GM12878 (cell line): Measurements from ENCODE around the gene ARID4B. TPM values are rescaled to one million over a fixed set of nuclear protein-coding genes. Genes with fewer than 3 reads are reported as not detected.

ENCODE experiments used
- CBX5 ChIP-seq: sonication (generic); IDR thresholded peaks from 2 replicates; pipeline ENCODE4 v1.6.1; 2016; ENCODE audit warnings: low read depth, moderate library complexity, mild to moderate bottlenecking, inconsistent platforms
- CREM ChIP-seq: IDR thresholded peaks from 2 replicates; pipeline ENCODE4 v1.6.1; 2014; ENCODE audit warnings: antibody characterized with exemption, low read depth
- ESRRA ChIP-seq: IDR thresholded peaks from 2 replicates; pipeline ENCODE4 v1.6.1; 2012; ENCODE audit warnings: mild to moderate bottlenecking, low read length, improper control_type of control experiment
- FOXK2 ChIP-seq: fragments of 450-650 bp; IDR thresholded peaks from 2 replicates; pipeline ENCODE4 v1.6.1; 2017; ENCODE audit warnings: mild to moderate bottlenecking, moderate library complexity
- HCFC1 ChIP-seq: fragments of 150-350 bp; IDR thresholded peaks from 2 replicates; pipeline ENCODE4 v1.6.1; 2014; ENCODE audit warnings: low read length
- KLF5 ChIP-seq: fragments of 450-650 bp; IDR thresholded peaks from 2 replicates; pipeline ENCODE4 v1.6.1; 2014; ENCODE audit warnings: mild to moderate bottlenecking; ENCODE audit not compliant: partially characterized antibody
- LARP7 ChIP-seq: fragments of 450-650 bp; IDR thresholded peaks from 2 replicates; pipeline ENCODE4 v1.6.1; 2017; ENCODE audit warnings: mild to moderate bottlenecking
- MAX ChIP-seq: IDR thresholded peaks from 2 replicates; pipeline ENCODE4 v1.6.1; 2012; ENCODE audit warnings: low read depth, low read length, improper control_type of control experiment
- MTA2 ChIP-seq: fragments of 450-650 bp; IDR thresholded peaks from 2 replicates; pipeline ENCODE4 v1.6.1; 2016; ENCODE audit warnings: low read depth, mild to moderate bottlenecking, moderate library complexity
- MXI1 ChIP-seq: fragments of 150-350 bp; IDR thresholded peaks from 2 replicates; pipeline ENCODE4 v1.6.1; 2011; ENCODE audit warnings: low read depth, mild to moderate bottlenecking, inconsistent platforms, low read length, improper control_type of control experiment
- NR2C2 ChIP-seq: IDR thresholded peaks from 2 replicates; pipeline ENCODE4 v1.6.1; 2011; ENCODE audit warnings: borderline replicate concordance, low read depth; ENCODE audit not compliant: control insufficient read depth, insufficient read length
- NRF1 ChIP-seq: conservative IDR thresholded peaks from 2 replicates; pipeline ENCODE4 v1.6.1; 2011; ENCODE audit warnings: mild to moderate bottlenecking, low read depth, low read length, improper control_type of control experiment
- POLR2AphosphoS5 ChIP-seq: IDR thresholded peaks from 2 replicates; pipeline ENCODE4 v1.6.1; 2011; ENCODE audit warnings: mild to moderate bottlenecking, low read length, inconsistent platforms
- RAD21 ChIP-seq: IDR thresholded peaks from 2 replicates; pipeline ENCODE4 v1.6.1; 2011; ENCODE audit warnings: mild to moderate bottlenecking, low read depth, low read length, moderate library complexity; ENCODE audit not compliant: insufficient read depth
- RAD51 ChIP-seq: fragments of 450-650 bp; IDR thresholded peaks from 2 replicates; pipeline ENCODE4 v1.6.1; 2016; ENCODE audit warnings: moderate library complexity, mild to moderate bottlenecking, inconsistent platforms
- RBBP5 ChIP-seq: fragments of 200-600 bp; sonication (generic); conservative IDR thresholded peaks from 2 replicates; pipeline ENCODE4 v1.6.1; 2016
- RELB ChIP-seq: fragments of 450-650 bp; IDR thresholded peaks from 2 replicates; pipeline ENCODE4 v1.6.1; 2017; ENCODE audit warnings: low read depth, mild to moderate bottlenecking, moderate library complexity
- SMAD5 ChIP-seq: IDR thresholded peaks from 2 replicates; pipeline ENCODE4 v1.6.1; 2016; ENCODE audit warnings: antibody characterized with exemption, low read depth
- TBL1XR1 ChIP-seq: IDR thresholded peaks from 2 replicates; pipeline ENCODE4 v1.6.1; 2012; ENCODE audit warnings: low read depth, low read length, improper control_type of control experiment
- ZNF687 ChIP-seq: fragments of 450-650 bp; IDR thresholded peaks from 2 replicates; pipeline ENCODE4 v1.6.1; 2017; ENCODE audit warnings: mild to moderate bottlenecking, moderate library complexity
- polyA plus RNA-seq, 11 experiments: library from polyadenylated mRNA; depleted of rRNA in 4 of 11; unstranded in 6 of 11; stranded (reverse) in 5 of 11; fragments of >200 nt; fragmentation: Nextera tagmentation in 4 of 11; fragmentation: Illumina TruSeq in 1 of 11; extraction: Ambion mirVana in 4 of 11; extraction: Trizol in 1 of 11; gene quantifications; 1 replicate in 1 of 11; 2 replicates in 10 of 11; pipeline versions ENCODE4 v1.2.1 to v1.2.3, GENCODE V29; 2011 to 2016; ENCODE audit warnings: inconsistent platforms in 2 of 11, missing spikeins in 2 of 11, low read depth in 1 of 11
- total RNA-seq, 4 experiments: library from RNA; depleted of rRNA in 3 of 4; stranded (reverse); fragments of >200 nt in 3 of 4; fragmentation: Illumina TruSeq in 1 of 4; extraction: Trizol in 1 of 4; gene quantifications; 2 replicates each; pipeline versions ENCODE4 v1.2.1 to v1.2.3, GENCODE V29; 2013 to 2021
- TF ChIP-seq, protein P1 (sequence below): IDR thresholded peaks from 2 replicates; pipeline ENCODE4 v1.6.1; 2012; ENCODE audit warnings: mild to moderate bottlenecking, low read depth, low read length

The ARID4B gene
- total and polyA plus RNA-seq, 10 of the 15 experiments (the other 5 are each of a cell fraction or from before 2014, with no cell fraction given) = 13.6 to 39.1 (median 28.0) TPM

- TF ChIP-seq ZNF687 (0 out of 2 replicates have a peak, but pooled peaks have one; percentile 7), NRF1 (peak; percentile 51), RBBP5 (no peak), SMAD5 (peak; percentile 87), RAD51 (no peak), MAX (peak; percentile 54; the same call in 1 of the 2 replicates), CREM (peak; percentile 87; the same call in 1 of the 2 replicates), NR2C2 (no peak), FOXK2 (no peak), MXI1 (peak; percentile 23), TBL1XR1 (peak; percentile 72), KLF5 (no peak), HCFC1 (peak; percentile 86), RAD21 (no peak), RELB (peak; percentile 75), POLR2AphosphoS5 (peak; percentile 82), MTA2 (peak; percentile 53), LARP7 (0 out of 2 replicates have a peak, but pooled peaks have one; percentile 3), ESRRA (peak; percentile 80; the same call in 1 of the 2 replicates), CBX5 (no peak)
- TF ChIP-seq, protein P1, sequence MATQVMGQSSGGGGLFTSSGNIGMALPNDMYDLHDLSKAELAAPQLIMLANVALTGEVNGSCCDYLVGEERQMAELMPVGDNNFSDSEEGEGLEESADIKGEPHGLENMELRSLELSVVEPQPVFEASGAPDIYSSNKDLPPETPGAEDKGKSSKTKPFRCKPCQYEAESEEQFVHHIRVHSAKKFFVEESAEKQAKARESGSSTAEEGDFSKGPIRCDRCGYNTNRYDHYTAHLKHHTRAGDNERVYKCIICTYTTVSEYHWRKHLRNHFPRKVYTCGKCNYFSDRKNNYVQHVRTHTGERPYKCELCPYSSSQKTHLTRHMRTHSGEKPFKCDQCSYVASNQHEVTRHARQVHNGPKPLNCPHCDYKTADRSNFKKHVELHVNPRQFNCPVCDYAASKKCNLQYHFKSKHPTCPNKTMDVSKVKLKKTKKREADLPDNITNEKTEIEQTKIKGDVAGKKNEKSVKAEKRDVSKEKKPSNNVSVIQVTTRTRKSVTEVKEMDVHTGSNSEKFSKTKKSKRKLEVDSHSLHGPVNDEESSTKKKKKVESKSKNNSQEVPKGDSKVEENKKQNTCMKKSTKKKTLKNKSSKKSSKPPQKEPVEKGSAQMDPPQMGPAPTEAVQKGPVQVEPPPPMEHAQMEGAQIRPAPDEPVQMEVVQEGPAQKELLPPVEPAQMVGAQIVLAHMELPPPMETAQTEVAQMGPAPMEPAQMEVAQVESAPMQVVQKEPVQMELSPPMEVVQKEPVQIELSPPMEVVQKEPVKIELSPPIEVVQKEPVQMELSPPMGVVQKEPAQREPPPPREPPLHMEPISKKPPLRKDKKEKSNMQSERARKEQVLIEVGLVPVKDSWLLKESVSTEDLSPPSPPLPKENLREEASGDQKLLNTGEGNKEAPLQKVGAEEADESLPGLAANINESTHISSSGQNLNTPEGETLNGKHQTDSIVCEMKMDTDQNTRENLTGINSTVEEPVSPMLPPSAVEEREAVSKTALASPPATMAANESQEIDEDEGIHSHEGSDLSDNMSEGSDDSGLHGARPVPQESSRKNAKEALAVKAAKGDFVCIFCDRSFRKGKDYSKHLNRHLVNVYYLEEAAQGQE = no peak
These were observed 526 bp upstream of the ARID4B start, which contains the start of gene GGPS1 (continued) for GRCh38 chr1:235328271-235329138.
